Vagina (tissue), 2 donors: Measurements from ENCODE around the gene DUSP28.

ENCODE experiments used
- POLR2A ChIP-seq, 2 donors: fragments of 450-650 bp; IDR thresholded peaks; one replicate each; pipeline ENCODE4 v1.6.1; 2017; ENCODE audit warnings: antibody characterized with exemption in 2 of 2, mild to moderate bottlenecking in 2 of 2, moderate library complexity in 2 of 2
- TF ChIP-seq, protein P1 (sequence below), 3 experiments: fragments of 450-650 bp in 2 of 3; fragments of 200-600 bp in 1 of 3; sonication (generic) in 1 of 3; IDR thresholded peaks; one replicate each; pipeline ENCODE4 v1.5.1; 2017 to 2019; ENCODE audit warnings: antibody characterized with exemption in 3 of 3, mild to moderate bottlenecking in 2 of 3, moderate library complexity in 2 of 3

DNA sequence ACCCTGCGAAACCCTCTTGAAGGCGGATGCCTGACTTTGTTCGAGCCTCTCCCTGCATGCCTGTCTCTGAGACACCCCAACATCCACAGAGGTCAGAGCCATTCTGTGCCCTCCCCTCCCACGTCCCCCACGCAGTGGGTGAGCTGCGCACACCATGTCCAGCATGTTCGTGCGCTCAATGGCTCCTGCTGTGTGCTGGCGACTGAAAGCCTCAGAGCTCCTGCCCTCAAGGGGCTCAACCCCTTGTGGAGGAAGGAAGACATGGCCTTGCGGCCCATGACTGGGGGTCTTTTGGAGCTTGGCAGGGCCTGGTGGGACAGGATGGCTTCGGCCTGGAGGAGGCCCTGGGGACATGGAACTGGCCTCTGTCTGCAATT is 48.1 kb upstream of the DUSP28 start:
- no peak for TF ChIP-seq POLR2A (IDR thresholded peaks at IDR 0.05)
- TF ChIP-seq, protein P1, sequence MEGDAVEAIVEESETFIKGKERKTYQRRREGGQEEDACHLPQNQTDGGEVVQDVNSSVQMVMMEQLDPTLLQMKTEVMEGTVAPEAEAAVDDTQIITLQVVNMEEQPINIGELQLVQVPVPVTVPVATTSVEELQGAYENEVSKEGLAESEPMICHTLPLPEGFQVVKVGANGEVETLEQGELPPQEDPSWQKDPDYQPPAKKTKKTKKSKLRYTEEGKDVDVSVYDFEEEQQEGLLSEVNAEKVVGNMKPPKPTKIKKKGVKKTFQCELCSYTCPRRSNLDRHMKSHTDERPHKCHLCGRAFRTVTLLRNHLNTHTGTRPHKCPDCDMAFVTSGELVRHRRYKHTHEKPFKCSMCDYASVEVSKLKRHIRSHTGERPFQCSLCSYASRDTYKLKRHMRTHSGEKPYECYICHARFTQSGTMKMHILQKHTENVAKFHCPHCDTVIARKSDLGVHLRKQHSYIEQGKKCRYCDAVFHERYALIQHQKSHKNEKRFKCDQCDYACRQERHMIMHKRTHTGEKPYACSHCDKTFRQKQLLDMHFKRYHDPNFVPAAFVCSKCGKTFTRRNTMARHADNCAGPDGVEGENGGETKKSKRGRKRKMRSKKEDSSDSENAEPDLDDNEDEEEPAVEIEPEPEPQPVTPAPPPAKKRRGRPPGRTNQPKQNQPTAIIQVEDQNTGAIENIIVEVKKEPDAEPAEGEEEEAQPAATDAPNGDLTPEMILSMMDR (IDR thresholded peaks at IDR 0.05), result no peak
